PC-3 (cell line): Measurements from ENCODE around the gene ZNF862. TPM values are rescaled to one million over a fixed set of nuclear protein-coding genes. Genes with fewer than 3 reads are reported as not detected.

ENCODE experiments used
- ATAC-seq: fragments of 200-7000 bp; cut with Tn5 transposase; 2 replicates; pipeline ENCODE4 v1.9.1; 2020; ENCODE audit warnings: mild to moderate bottlenecking, moderate library complexity
- BruUV-seq: library from RNA; stranded (reverse); fragments of 400-500 nt; replicated peaks from 2 replicates; lab custom pipeline; 2021; lab: Mats Ljungman, UMichigan
- CTCF ChIA-PET: fragments of 300-600 bp; sonication (Branson Sonifier 250); formaldehyde crosslinking; loops from one replicate; lab custom pipeline; 2022; ENCODE audit warnings: antibody characterized with exemption; lab: Charles Lee
- POLR2A ChIA-PET: fragments of 300-600 bp; sonication (Branson Sonifier 250); formaldehyde crosslinking; loops from one replicate; lab custom pipeline; 2022; ENCODE audit warnings: antibody characterized with exemption; ENCODE audit not compliant: unreplicated experiment; lab: Charles Lee
- DNase-seq: peaks from one replicate; pipeline ENCODE4 v3.0.0-alpha.2; 2015
- H2AFZ ChIP-seq: fragments of 300-600 bp; sonication (generic); 2 replicates; pipeline ENCODE4 v1.6.0; 2016; ENCODE audit warnings: antibody characterized with exemption, low read length
- H3F3A ChIP-seq: fragments of 300-600 bp; sonication (generic); one replicate; pipeline ENCODE4 v1.6.0; 2017; ENCODE audit warnings: antibody characterized with exemption, low read length, control low read depth, mild to moderate bottlenecking; ENCODE audit not compliant: unreplicated experiment
- H3K27ac ChIP-seq: fragments of 300-600 bp; sonication (generic); 2 replicates; pipeline ENCODE4 v1.5.1; 2016; ENCODE audit warnings: mild to moderate bottlenecking, low read length
- H3K27me3 ChIP-seq: fragments of 300-600 bp; sonication (generic); 2 replicates; pipeline ENCODE4 v1.6.1; 2016; ENCODE audit warnings: low read length, mixed read lengths
- H3K36me3 ChIP-seq: fragments of 300-600 bp; sonication (generic); 2 replicates; pipeline ENCODE4 v1.6.1; 2016; ENCODE audit warnings: low read depth, mixed run types, low read length, mixed read lengths
- H3K4me1 ChIP-seq: fragments of 300-600 bp; sonication (generic); 2 replicates; pipeline ENCODE4 v1.5.1; 2016; ENCODE audit warnings: low read length; ENCODE audit not compliant: insufficient read depth
- H3K4me2 ChIP-seq: fragments of 300-600 bp; sonication (generic); 2 replicates; pipeline ENCODE4 v1.6.0; 2016; ENCODE audit warnings: low read length
- H3K4me3 ChIP-seq: fragments of 300-600 bp; sonication (generic); 2 replicates; pipeline ENCODE4 v1.5.1; 2016; ENCODE audit warnings: mild to moderate bottlenecking, low read length, mixed read lengths
- H3K79me2 ChIP-seq: fragments of 300-600 bp; sonication (generic); 2 replicates; pipeline ENCODE4 v1.6.1; 2017; ENCODE audit warnings: low read length, mixed read lengths
- H3K9ac ChIP-seq: fragments of 300-600 bp; sonication (generic); 2 replicates; pipeline ENCODE4 v1.6.0; 2016; ENCODE audit warnings: mild to moderate bottlenecking, low read length
- H3K9me2 ChIP-seq: fragments of 300-600 bp; sonication (generic); replicated peaks from 2 replicates; pipeline ENCODE4 v1.6.1; 2016; ENCODE audit warnings: mixed run types, low read length, mixed read lengths
- H3K9me3 ChIP-seq: fragments of 300-600 bp; sonication (generic); 2 replicates; pipeline ENCODE4 v1.6.1; 2016; ENCODE audit warnings: low read length, mixed read lengths
- H4K20me1 ChIP-seq: fragments of 300-600 bp; sonication (generic); 2 replicates; pipeline ENCODE4 v1.6.1; 2016; ENCODE audit warnings: low read length, mixed read lengths
- EZH2 ChIP-seq: fragments of 300-600 bp; sonication (generic); IDR thresholded peaks from one replicate; pipeline ENCODE4 v1.6.1; 2017; ENCODE audit warnings: antibody characterized with exemption, mild to moderate bottlenecking, low read length; ENCODE audit not compliant: unreplicated experiment
- EZH2phosphoT487 ChIP-seq: fragments of 300-600 bp; sonication (generic); IDR thresholded peaks from 2 replicates; pipeline ENCODE4 v1.6.1; 2018; ENCODE audit warnings: mild to moderate bottlenecking, antibody characterized with exemption, low read length, borderline replicate concordance
- intact Hi-C: fragments of 100-400 bp; cut with micrococcal nuclease; formaldehyde crosslinking; loops from 2 replicates; pipeline ENCODE4 v1.9.0; 2023
- total RNA-seq: library from RNA; depleted of rRNA; stranded (reverse); fragments of >200 nt; gene quantifications from 2 replicates; pipeline ENCODE4 v1.2.3, GENCODE V29; 2014
- TF ChIP-seq, protein P1 (sequence below): fragments of 300-600 bp; sonication (generic); conservative IDR thresholded peaks from 2 replicates; pipeline ENCODE4 v1.5.1; 2017; ENCODE audit warnings: antibody characterized with exemption, low read depth, mild to moderate bottlenecking, low read length

Gene ZNF862
- total RNA-seq, 1 experiment from 2014 or later: 3.0 TPM

DNA sequence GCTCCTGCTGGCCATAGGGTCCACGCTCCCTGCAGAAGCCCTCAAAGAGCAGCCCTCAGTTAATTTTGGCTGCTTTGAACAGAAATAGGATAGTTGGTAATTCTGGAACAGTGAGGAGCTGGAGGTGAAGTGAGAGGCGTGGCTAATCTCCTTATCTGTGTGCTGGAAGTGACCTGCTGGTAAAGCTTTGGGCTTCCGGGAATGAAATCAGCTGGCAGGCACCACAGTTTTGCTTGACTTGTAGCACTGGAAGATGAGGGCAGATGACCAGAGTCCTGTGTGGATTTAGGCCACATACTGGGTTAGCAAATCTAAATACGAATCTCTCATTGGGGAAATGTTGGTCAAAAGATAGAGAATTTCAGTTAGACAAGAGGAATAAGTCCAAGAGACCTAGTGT lies 45.8 kb downstream of the ZNF862 start:
- no peaks in the 10 kb centered on the region for H3K4me1 ChIP-seq
- no peak overlapping the region for H3K4me2 ChIP-seq
- no peaks in the 10 kb centered on the region for H3F3A ChIP-seq
- intact Hi-C loops: loop anchor here (5.0 to 10.0 kb wide), 2 partner anchors 161 to 393 kb away; no protein-coding TSS in a partner anchor
- no peak overlapping the region for H3K4me3 ChIP-seq
- H2AFZ ChIP-seq: no peak overlapping the region
- no peaks in the 10 kb centered on the region for H3K79me2 ChIP-seq
- no peaks in the 10 kb centered on the region for H3K9me3 ChIP-seq
- H3K9ac ChIP-seq: no peak overlapping the region
- TF ChIP-seq EZH2 (no peak), EZH2phosphoT487 (no peak)
- TF ChIP-seq, protein P1, sequence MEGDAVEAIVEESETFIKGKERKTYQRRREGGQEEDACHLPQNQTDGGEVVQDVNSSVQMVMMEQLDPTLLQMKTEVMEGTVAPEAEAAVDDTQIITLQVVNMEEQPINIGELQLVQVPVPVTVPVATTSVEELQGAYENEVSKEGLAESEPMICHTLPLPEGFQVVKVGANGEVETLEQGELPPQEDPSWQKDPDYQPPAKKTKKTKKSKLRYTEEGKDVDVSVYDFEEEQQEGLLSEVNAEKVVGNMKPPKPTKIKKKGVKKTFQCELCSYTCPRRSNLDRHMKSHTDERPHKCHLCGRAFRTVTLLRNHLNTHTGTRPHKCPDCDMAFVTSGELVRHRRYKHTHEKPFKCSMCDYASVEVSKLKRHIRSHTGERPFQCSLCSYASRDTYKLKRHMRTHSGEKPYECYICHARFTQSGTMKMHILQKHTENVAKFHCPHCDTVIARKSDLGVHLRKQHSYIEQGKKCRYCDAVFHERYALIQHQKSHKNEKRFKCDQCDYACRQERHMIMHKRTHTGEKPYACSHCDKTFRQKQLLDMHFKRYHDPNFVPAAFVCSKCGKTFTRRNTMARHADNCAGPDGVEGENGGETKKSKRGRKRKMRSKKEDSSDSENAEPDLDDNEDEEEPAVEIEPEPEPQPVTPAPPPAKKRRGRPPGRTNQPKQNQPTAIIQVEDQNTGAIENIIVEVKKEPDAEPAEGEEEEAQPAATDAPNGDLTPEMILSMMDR: no peak
- H3K27me3 ChIP-seq: no peaks in the 10 kb centered on the region
- no peaks in the 10 kb centered on the region for H4K20me1 ChIP-seq
- ATAC-seq (no peak; the same call in 1 of the 2 replicates), DNase-seq (no peak)
- H3K36me3 ChIP-seq: no peaks in the 10 kb centered on the region
- POLR2A ChIA-PET: no interaction called here
- CTCF ChIA-PET: no interaction called here
- no peak overlapping the region for H3K27ac ChIP-seq
- H3K9me2 ChIP-seq: no peaks in the 10 kb centered on the region
- no TSS peak for BruUV-seq

DNA sequence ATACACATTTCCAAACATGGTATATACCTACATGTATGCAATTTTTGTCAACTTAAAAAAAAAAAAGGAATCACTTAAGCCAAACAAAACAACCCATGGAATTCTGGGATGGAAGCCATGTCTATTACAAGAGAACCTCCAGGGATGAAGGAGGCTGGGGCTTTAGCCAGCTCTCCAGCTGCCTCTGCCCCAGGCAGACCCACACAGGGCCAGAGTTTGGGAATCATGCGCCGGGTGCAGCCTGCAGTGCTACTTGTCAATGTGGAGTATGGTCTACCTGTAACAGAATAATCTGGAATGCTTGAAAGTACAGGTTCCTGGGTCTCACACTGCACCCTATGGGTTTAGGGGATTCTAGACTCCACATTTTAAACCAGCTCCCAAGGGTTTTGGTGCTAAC lies 46.4 kb downstream of the ZNF862 start:
- intact Hi-C loops: loop anchor here (5.0 to 10.0 kb wide), 2 partner anchors 160 to 393 kb away; no protein-coding TSS in a partner anchor
- POLR2A ChIA-PET: no interaction called here
- Histone ChIP-seq H3K4me1 (no peaks in the 10 kb centered on the region), H2AFZ (no peak overlapping the region), H3K36me3 (no peaks in the 10 kb centered on the region), H3K27ac (no peak overlapping the region), H3K4me3 (no peak overlapping the region), H3K27me3 (no peaks in the 10 kb centered on the region), H3F3A (no peaks in the 10 kb centered on the region), H3K9me3 (no peaks in the 10 kb centered on the region), H3K9ac (no peak overlapping the region), H4K20me1 (no peaks in the 10 kb centered on the region), H3K79me2 (no peaks in the 10 kb centered on the region), H3K9me2 (no peaks in the 10 kb centered on the region), H3K4me2 (no peak overlapping the region)
- DNase-seq (no peak), ATAC-seq (no peak)
- no TSS peak for BruUV-seq
- TF ChIP-seq EZH2phosphoT487 (no peak), EZH2 (no peak)
- TF ChIP-seq, protein P1: no peak
- CTCF ChIA-PET: no interaction called here

DNA sequence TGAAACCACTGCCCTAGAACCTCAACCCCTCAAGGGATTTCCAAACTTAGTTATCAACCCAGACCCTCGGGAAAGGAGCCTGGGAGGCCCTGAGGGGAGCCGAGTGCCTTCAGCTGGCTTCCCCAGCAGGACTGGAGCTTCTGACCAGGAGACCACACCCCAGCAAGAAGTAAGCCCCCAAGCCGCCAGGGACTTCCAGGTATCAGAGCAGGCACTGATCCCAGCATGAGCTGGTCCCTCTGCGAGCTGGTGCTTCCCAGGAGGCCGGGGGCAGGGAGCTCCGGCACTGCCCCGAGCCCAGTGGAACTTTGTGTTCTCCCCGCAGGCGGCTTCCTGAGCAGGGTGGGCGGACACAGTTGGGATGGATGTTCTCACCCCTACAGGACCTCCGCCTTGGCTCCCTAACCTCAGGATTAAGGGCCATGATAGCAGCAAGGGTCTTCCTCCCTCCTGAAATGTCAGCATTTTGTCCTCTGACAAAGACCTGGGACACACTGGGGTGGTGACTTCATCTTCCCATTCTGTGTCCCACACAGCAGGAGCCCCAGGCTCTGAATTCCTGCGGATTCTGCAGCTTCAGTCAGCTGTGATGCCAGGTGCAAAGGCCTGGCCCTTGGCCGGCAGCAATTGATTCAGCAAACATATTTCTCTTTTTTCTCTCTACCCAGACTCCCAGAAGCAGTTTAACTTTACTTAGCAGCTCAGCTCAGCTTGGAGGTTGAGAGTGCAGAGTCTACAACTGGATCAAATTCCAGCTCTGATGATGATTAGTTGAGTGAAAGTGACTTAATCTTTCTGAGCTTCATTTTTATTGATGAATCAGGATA lies 47.2 kb downstream of the ZNF862 start:
- intact Hi-C loops: loop anchor here (10.0 kb wide), 1 partner anchor 159 kb away; no protein-coding TSS in a partner anchor
- Histone ChIP-seq H3K4me1 (no peaks in the 10 kb centered on the region), H2AFZ (no peak overlapping the region), H3K9me3 (no peaks in the 10 kb centered on the region), H3K9ac (no peak overlapping the region), H3K9me2 (no peaks in the 10 kb centered on the region), H3F3A (no peaks in the 10 kb centered on the region), H3K4me3 (no peak overlapping the region), H3K36me3 (no peaks in the 10 kb centered on the region), H3K27me3 (no peaks in the 10 kb centered on the region), H4K20me1 (no peaks in the 10 kb centered on the region), H3K79me2 (no peaks in the 10 kb centered on the region), H3K4me2 (no peak overlapping the region), H3K27ac (no peak overlapping the region)
- TF ChIP-seq EZH2 (no peak), EZH2phosphoT487 (no peak)
- TF ChIP-seq, protein P1: no peak
- no TSS peak for BruUV-seq
- ChIA-PET CTCF (no interaction called here), POLR2A (no interaction called here)
- ATAC-seq: no peak
- DNase-seq: no peak
